Femur (tissue), 1 donor: ENCODE data around the gene ANKRD18A.

Experiments used
- DNase-seq: peaks from one replicate; pipeline ENCODE4 v3.0.0-alpha.2; 2017

ANKRD18A gene

DNA sequence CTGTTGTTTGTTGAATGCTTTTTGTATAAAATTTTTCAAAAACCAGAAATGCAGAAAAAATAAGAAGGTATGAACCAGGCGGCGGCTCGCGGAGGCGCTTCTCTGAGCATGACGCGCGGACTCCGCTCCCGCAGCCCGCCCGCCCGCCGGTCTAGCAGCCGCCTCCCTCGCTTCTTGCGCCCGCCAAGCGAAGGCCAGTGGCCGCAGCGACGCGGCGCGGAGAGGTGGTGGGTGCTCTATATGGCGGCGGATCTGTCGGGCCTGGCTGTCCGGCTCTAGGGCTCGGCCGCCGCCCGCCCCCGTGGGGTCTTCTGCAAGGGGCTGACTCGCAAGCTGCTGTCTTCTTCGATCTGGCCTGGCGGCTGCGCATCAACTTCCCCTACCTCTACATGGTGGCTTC is 93.8 kb downstream of the ANKRD18A start:
- DNase-seq = no peak

DNA sequence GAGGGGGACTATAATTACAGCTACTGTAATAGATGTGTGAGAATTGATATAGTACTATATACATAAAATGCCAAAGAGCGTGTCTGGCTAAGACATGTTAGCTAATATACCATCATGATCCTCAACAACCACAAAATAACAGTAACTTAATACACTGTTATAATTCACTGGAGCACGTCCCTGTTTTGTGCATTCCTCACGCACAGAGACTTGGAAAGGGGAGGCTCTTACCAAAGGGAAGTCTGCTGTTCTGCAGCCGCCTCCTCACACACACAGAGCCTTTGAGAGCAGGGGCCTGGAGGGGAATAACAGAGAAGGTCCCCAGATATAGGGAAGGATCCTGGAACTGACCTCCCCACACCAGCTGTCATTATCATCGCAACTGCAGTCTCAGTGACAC is 97.3 kb downstream of the ANKRD18A start:
- no peak for DNase-seq

DNA sequence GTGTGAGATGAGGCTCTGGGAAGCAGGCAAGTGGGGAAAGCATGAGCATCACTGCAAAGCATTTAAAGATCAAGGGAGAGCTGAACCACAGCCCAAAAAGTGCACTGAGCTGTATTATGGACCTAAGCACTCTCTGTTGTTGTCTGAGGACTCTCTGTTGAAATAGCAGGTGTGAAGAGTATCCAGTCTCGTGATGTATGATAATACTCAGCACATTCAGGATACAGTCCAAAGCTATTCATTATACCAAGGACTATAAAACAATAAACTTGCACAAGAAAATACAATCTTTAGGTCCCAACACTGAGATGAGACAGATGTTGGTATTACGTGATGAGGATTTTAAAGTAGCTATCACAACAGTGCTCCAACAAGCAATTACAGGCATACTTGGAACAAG is 98.6 kb downstream of the ANKRD18A start:
- DNase-seq = no peak
